Memory B cell (primary cell): ENCODE results near the gene CMTM3.

ENCODE experiments used
- ATAC-seq: fragments of 150-1000 bp; cut with Tn5 transposase; 2 replicates; pipeline ENCODE4 v1.10.0; 2021; ENCODE audit warnings: low read depth, mild to moderate bottlenecking, moderate library complexity
- DNase-seq, 2 donors: peaks; one replicate each; pipeline ENCODE4 v3.0.0; 2022; ENCODE audit warnings: low spot score in 2 of 2
- H3K27ac Mint-ChIP-seq: one replicate; pipeline ENCODE4 v1.8.0; 2022; ENCODE audit warnings: mild to moderate bottlenecking, moderate library complexity, mixed read lengths
- H3K27me3 Mint-ChIP-seq: one replicate; pipeline ENCODE4 v1.8.0; 2022; ENCODE audit warnings: mixed read lengths
- H3K36me3 Mint-ChIP-seq: one replicate; pipeline ENCODE4 v1.8.0; 2022; ENCODE audit warnings: mild to moderate bottlenecking, mixed read lengths
- H3K4me1 Mint-ChIP-seq: one replicate; pipeline ENCODE4 v1.8.0; 2022; ENCODE audit warnings: mixed read lengths
- H3K4me3 Mint-ChIP-seq: one replicate; pipeline ENCODE4 v1.8.0; 2022; ENCODE audit warnings: mild to moderate bottlenecking, moderate library complexity, mixed read lengths
- H3K9me3 Mint-ChIP-seq: one replicate; pipeline ENCODE4 v1.8.0; 2022; ENCODE audit warnings: mixed read lengths

Gene CMTM3

DNA sequence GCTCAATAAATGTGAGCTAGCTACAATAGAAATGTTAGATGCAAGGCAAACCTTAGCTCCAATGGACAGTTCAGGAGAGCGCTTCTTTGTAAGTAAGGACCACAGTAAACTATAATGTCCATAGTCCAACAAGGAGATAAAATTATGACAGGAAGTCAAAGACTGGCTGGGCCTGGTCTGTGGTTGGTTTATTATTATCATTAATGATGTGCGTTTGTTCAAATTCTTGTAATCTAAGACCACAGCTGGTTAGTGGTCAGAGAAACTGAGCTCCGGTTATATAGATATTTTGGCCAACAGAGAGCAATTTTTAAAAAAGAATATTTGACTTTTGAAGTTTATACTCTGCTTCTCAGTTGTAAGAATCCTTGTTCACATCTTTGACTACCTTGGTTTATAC is 30.0 kb upstream of the CMTM3 start:
- Mint-ChIP-seq H3K27me3 (peaks cover 20% of the 10 kb centered on the region), H3K4me1 (peaks cover 10% of the 10 kb centered on the region), H3K4me3 (no peak overlapping the region), H3K27ac (no peak overlapping the region), H3K36me3 (no peaks in the 10 kb centered on the region), H3K9me3 (no peaks in the 10 kb centered on the region)
- ATAC-seq (no peak), DNase-seq (no peak)

DNA sequence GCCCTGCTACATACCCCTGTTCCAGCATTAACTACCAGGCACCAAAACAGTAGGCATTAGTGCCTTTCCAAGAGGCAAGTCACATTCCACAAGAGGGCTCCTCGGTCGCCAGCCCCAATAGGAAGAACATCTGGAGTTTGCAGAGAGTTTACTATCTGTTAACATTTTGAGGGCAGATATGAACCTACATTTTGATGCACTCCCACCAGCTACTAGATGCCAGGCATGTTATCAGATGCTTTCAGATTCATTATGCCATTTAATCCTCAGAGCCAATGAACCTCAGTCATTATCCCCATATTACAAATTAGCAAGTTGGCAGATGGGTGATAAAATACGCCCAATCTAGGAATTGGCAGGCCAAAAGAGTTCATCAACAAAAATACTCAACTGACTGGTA is 29.4 kb upstream of the CMTM3 start:
- Mint-ChIP-seq H3K4me1 (peaks cover 10% of the 10 kb centered on the region), H3K27me3 (peaks cover 23% of the 10 kb centered on the region), H3K4me3 (no peak overlapping the region), H3K9me3 (no peaks in the 10 kb centered on the region), H3K27ac (no peak overlapping the region), H3K36me3 (no peaks in the 10 kb centered on the region)
- DNase-seq (no peak), ATAC-seq (no peak)

DNA sequence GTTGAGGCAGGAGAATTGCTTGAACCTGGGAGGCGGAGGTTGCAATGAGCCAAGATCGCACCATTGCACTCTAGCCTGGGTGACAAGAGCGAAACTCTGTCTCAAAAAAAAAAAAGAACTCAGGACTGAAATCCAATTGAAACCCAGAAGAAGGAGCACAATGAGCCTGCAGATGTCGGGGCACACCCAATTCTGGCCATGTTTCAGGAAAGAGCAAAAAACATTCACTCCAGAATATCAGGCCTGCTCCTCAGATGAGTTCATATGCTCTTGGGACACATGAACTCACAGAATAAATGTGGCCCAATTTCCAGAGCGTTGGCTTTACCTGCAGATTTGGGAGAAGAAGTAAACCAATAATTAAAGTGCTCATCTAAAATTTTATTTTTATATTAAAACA is 28.2 kb upstream of the CMTM3 start:
- H3K27me3 Mint-ChIP-seq, result peaks cover 25% of the 10 kb centered on the region
- peaks cover 10% of the 10 kb centered on the region for H3K4me1 Mint-ChIP-seq
- no peaks in the 10 kb centered on the region for H3K36me3 Mint-ChIP-seq
- no peaks in the 10 kb centered on the region for H3K9me3 Mint-ChIP-seq
- H3K4me3 Mint-ChIP-seq, result no peak overlapping the region
- DNase-seq (no peak), ATAC-seq (no peak)
- no peak overlapping the region for H3K27ac Mint-ChIP-seq

DNA sequence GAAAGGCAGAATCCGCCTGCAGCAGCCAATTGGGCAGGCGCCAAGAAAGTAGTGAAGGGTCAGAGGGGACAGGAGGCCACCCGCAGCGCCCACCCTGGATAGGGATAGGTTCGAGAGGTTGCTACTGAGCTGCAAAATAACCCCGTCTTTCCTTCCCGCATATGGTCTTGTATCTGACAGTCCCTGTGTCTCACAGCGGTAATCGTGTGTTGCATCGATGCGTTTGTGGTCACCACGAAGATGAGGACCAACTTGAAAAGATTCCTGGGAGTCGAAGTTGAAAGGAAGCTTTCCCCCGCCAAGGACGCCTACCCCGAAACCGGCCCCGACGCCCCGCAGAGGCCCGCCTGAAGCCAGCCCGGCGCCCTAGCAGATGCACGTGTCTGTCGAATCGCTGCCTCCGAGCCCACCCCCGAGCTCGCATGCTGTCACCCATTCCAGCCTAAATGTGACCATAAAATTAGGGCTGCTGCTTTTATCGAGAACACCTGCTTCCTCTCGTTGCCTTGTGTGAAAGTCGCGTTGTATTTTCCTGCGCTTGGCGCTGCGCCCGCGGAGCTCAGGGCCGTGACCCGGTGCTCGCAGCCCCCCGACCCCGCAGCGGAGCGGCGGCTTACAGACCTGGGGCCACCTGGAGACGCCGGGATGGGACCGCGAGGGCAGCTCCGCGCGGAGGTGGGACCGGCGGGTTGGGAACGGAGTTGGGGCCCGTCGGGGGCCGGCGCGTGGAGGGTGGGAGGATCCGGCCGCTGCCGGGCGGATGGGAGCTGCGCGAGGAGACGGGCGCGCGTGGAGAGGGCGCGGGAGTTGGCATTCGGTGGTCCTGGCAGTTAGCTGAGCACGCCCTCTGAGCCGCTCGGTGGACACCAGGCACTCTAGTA is 25.6 kb upstream of the CMTM3 start, which contains the start of gene CMTM2:
Gene CMTM2, plus strand, starts transcription at position 813 of the 881 bp plus-strand sequence. CDS start 145 bp downstream, outside the sequence.
- Mint-ChIP-seq H3K27ac (no peak within 1 kb of the TSS), H3K36me3 (peaks cover 1% of the 10 kb centered on the region), H3K9me3 (peaks cover 4% of the 10 kb centered on the region), H3K27me3 (peaks cover 25% of the 10 kb centered on the region), H3K4me1 (peaks cover 8% of the 10 kb centered on the region), H3K4me3 (peak within 1 kb of the TSS; percentile 65)
- ATAC-seq (peak; percentile 22), DNase-seq (peak in 1 of 2 donors; percentile 20)

DNA sequence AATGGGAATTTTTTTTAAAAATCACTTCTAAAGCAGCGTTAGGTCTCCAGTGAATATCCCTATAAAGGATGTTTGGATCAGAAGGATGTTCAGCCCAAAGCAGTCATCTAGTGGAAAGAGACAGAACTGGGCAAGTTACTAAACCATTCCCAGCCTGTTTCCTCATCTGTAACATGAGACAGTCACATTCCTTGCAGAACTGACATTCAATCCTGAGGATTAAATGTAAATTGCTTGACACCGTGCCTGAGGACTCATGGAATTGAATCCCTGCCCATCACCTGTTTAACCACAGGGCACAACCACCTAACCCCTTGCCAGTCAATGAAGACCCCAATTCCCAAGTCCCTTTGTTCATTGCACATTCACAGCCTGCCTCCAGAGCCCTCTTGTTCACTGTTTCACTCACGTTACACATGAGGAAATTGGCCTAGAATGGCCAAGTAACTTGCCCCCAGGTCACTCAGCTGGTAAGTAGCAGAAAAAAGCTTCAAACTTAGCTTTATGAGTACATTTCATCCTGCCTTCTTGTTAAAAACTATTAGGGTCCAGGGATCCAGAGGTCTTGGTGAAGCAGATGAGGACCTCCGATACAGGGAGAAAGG is 23.8 kb upstream of the CMTM3 start:
- Mint-ChIP-seq H3K36me3 (peaks cover 1% of the 10 kb centered on the region), H3K4me3 (no peak overlapping the region), H3K9me3 (peaks cover 4% of the 10 kb centered on the region), H3K27ac (no peak overlapping the region), H3K4me1 (peaks cover 9% of the 10 kb centered on the region), H3K27me3 (peaks cover 22% of the 10 kb centered on the region)
- no peak for ATAC-seq
- no peak for DNase-seq

DNA sequence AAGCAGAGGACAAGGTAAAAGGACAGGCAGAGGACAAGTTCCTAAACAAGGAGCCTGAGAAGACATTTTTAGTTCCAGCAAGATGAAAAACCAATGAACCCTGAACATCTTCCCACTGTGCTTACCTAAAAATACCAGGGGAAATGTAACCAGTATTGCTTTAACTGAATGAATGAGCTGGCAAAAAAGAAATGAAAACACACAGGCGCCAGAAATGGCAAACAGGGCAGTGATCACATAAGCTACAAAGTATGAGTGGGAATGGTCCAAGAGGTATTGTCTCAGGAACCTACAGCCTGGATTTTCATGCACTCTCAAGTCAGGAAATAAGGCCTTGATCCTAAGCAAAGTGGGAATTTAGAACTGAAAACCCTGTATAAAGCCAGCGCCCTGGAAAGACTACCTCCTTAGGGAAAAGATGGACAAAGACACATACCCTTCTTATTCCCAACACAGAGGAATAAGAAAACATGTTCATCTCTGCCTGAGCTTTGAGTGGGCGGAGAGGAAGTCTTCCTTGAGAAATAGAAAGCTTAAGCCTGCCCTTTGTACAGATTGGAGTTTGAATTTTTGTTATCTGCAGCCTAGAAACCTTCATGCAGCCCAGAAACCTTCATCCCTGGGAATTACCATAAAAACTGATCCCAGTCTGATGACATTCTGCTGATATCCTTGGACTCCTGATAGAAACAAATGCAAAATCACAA is 23.1 kb upstream of the CMTM3 start:
- Mint-ChIP-seq H3K27ac (no peak overlapping the region), H3K4me1 (peaks cover 12% of the 10 kb centered on the region), H3K36me3 (peaks cover 1% of the 10 kb centered on the region), H3K27me3 (peaks cover 24% of the 10 kb centered on the region), H3K4me3 (no peak overlapping the region), H3K9me3 (peaks cover 4% of the 10 kb centered on the region)
- ATAC-seq (no peak), DNase-seq (no peak)

DNA sequence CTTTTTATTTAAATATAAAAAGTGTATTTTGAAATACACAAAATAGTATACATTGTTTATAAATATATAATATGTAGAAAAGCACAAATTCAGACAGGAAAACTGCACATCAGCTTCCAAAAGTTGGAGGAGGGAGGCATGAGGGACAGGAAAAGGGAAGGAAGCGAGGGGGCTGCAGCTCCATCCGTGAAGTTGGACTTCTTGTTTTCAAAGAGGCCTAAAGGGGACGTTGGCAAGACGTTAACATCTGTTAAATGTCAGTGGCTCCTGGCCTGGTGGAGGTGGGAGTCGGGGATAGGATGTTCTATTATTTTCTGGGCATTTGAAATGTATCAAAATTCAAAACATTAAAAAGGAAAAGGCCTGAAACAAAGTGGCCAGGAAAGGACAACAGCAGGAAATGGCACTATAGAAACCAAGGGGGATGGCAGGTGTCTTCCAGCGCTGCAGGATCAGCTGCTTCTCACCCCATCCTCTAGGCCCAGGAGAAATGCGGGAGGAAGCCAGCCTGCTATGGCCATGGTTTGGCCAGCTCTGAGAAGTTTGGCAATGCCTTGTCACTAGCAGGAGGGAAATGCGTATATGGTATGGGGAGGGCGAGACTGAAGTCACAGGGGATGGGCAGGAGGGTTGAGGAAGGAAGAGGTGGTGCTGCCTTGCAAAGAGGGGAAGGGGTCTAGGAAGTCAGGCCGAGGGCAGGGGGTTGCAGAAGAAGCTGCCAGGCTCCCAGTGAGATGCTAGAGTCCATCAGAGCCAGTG is 18.8 kb upstream of the CMTM3 start:
- Mint-ChIP-seq H3K4me1 (peaks cover 14% of the 10 kb centered on the region), H3K4me3 (no peak overlapping the region), H3K27ac (no peak overlapping the region), H3K9me3 (peaks cover 4% of the 10 kb centered on the region), H3K36me3 (peaks cover 1% of the 10 kb centered on the region), H3K27me3 (peaks cover 4% of the 10 kb centered on the region)
- DNase-seq (no peak), ATAC-seq (no peak)

DNA sequence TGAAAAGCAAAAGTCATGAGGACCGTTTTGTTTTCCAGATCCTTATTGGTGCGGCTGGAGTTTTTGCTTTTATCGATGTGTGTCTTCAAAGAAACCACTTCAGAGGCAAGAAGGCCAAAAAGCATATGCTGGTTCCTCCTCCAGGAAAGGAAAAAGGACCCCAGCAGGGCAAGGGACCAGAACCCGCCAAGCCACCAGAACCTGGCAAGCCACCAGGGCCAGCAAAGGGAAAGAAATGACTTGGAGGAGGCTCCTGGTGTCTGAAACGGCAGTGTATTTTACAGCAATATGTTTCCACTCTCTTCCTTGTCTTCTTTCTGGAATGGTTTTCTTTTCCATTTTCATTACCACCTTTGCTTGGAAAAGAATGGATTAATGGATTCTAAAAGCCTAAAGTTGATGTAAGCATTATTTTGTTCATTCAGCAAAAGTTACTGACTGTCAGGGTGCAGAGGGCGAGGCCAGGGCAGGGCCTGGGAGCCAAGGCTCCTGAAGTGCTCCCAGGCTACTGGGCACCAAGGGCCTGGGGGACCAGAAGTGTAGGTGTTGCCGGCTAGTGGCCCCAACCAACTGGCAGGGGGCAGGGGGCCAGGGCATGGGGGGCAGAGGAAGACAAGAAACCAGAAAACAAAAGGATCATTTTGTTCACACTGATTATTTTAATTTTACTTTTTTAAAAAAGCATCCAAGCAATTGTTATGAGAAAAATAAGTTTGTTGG is 16.5 kb upstream of the CMTM3 start:
- peak overlapping the region; percentile 22 for H3K4me3 Mint-ChIP-seq
- H3K36me3 Mint-ChIP-seq, result peaks cover 2% of the 10 kb centered on the region
- H3K27me3 Mint-ChIP-seq, result peaks cover 3% of the 10 kb centered on the region
- H3K27ac Mint-ChIP-seq, result no peak overlapping the region
- no peak for DNase-seq
- H3K4me1 Mint-ChIP-seq, result peaks cover 14% of the 10 kb centered on the region
- no peaks in the 10 kb centered on the region for H3K9me3 Mint-ChIP-seq
- no peak for ATAC-seq

DNA sequence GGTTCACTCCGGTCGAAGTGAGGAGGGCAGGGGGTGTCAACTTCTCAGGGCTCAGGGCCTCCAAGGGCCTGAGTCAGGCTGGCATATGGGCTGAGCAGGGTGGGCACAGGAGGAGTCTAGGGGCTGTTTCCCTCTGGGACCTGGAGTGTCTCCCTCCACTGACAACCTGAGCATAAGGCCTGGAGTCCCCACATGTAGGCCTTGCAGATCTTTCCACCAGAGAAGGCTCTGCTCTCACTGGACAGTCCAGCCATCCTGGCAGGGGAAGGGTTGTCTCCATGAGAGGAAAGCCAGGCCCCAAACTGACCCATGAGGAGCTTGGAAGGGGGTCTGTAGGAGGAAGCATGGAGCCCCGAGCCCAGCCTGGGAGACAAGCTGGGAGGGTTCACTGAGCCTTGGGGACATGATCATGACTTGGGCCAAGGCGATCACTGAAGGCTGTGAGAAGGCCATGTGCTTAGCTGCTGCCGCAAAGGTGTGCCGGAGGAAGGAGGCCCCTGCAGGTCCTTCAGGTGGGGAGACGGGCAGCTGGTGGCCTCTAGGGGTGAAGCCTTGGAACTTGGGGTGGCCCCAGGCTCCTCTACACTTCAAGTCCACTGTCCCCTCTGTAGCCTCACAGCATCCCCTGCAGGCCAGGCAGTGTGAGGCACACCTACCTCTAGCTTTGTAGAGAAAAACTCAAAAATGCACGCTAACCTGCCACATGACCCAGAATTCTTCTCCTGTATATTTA is 15.4 kb upstream of the CMTM3 start:
- Mint-ChIP-seq H3K4me3 (peak overlapping the region; percentile 77), H3K27ac (no peak overlapping the region), H3K36me3 (peaks cover 2% of the 10 kb centered on the region), H3K9me3 (peaks cover 3% of the 10 kb centered on the region), H3K4me1 (peaks cover 14% of the 10 kb centered on the region), H3K27me3 (peaks cover 3% of the 10 kb centered on the region)
- ATAC-seq, result peak; percentile 96
- DNase-seq, result peak; percentile 49 to 53

DNA sequence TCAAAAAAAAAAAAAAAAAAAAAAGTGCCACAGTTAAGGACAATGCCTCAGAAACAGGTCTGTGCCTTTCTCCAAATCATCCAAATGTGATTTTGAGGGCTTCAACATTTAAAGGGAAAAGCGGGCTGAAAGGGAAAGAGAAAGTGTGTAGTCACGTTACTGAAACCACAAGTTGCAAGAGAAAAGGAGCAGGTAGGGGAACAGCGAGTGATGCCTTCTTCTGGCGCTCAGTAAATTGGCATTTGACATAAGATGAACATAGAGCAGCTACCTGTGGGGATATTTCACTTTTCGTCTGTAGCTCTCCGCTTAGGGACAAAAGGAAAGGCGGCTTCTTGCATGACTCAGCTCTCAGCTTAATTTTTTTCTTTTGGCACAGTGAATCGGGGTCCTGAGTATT is 14.2 kb upstream of the CMTM3 start:
- no peak overlapping the region for H3K27ac Mint-ChIP-seq
- ATAC-seq (peak; percentile 48), DNase-seq (no peak)
- H3K4me3 Mint-ChIP-seq, result peak overlapping the region; percentile 72
- peaks cover 2% of the 10 kb centered on the region for H3K36me3 Mint-ChIP-seq
- peaks cover 19% of the 10 kb centered on the region for H3K4me1 Mint-ChIP-seq
- H3K27me3 Mint-ChIP-seq, result peaks cover 7% of the 10 kb centered on the region
- H3K9me3 Mint-ChIP-seq, result peaks cover 3% of the 10 kb centered on the region

DNA sequence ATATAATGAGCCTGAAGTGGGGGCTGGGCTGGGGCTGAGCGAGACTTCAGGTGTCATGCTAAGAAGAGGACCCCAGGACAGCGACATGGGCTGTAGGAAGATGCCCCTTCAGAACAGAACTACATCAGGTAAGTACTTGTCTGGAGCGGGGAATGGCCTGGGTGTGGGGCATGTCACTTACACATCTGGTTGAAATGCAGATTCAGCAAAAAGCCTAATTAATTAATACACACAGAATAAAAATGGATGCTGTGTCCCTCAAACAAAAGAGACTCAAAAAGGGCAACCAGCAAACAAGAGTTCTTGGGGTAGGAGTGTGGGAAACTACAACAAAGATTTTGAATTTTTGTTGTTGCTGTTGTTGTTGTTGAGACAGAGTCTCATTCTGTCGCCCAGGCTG is 13.5 kb upstream of the CMTM3 start:
- Mint-ChIP-seq H3K27ac (no peak overlapping the region), H3K27me3 (peaks cover 4% of the 10 kb centered on the region), H3K4me1 (peaks cover 15% of the 10 kb centered on the region), H3K36me3 (peaks cover 2% of the 10 kb centered on the region), H3K4me3 (no peak overlapping the region), H3K9me3 (peaks cover 3% of the 10 kb centered on the region)
- no peak for ATAC-seq
- DNase-seq, result no peak

DNA sequence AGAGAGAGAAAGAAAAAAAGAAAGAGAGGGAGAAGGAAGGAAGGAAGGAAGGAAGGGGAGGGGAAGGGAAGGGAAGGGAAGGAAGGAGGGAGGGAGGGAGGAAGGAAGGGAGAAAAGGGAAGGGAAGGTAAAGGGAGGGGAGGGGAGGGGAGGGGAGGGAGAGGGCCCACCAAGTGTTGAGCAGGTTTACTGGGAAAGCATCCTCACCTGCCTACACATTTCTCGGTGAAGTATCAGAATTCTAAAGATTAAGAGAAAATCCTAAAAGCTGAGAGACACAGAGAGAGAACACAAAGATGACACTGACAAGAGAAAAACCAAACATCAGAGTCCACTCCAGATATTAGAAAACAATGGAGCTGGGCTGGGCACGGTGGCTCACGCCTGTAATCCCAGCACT is 12.3 kb upstream of the CMTM3 start:
- H3K27ac Mint-ChIP-seq, result no peak overlapping the region
- H3K9me3 Mint-ChIP-seq, result peaks cover 3% of the 10 kb centered on the region
- H3K4me1 Mint-ChIP-seq, result peaks cover 15% of the 10 kb centered on the region

DNA sequence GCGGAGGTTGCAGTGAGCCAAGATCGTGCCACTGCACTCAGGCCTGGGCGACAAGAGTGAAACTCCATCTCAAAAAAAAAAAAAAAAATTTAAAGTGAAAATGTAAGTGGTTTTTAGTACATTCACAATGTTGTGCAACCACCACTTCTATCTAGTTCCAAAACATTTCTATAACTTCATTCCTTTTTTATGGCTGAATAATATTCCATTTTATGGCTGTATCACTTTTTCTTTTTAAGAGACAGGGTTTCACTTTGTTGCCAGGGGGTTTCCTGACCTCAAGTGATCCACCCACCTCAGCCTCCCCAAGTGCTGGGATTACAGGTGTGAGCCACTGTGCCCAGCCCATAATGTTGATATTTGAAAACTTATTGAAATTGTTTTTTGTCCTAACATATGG is 11.7 kb upstream of the CMTM3 start:
- no peak for ATAC-seq
- H3K4me1 Mint-ChIP-seq, result peaks cover 18% of the 10 kb centered on the region
- H3K4me3 Mint-ChIP-seq, result no peak overlapping the region
- peaks cover 3% of the 10 kb centered on the region for H3K9me3 Mint-ChIP-seq
- H3K27me3 Mint-ChIP-seq, result peaks cover 4% of the 10 kb centered on the region
- no peak overlapping the region for H3K27ac Mint-ChIP-seq
- peaks cover 2% of the 10 kb centered on the region for H3K36me3 Mint-ChIP-seq
- no peak for DNase-seq

More for the DNA sequence above, 12.3 kb upstream of the CMTM3 start:
- Mint-ChIP-seq H3K4me3 (no peak overlapping the region), H3K27me3 (peaks cover 4% of the 10 kb centered on the region), H3K36me3 (peaks cover 2% of the 10 kb centered on the region)
- ATAC-seq, result no peak
- DNase-seq, result no peak
